Measurements from ENCODE around the gene ZBTB2. TPM values are rescaled to one million over a fixed set of nuclear protein-coding genes. Genes with fewer than 3 reads are reported as not detected.

Gene ZBTB2
- total and polyA plus RNA-seq, 7 experiments from 2014 or later = 13.8 to 26.7 (median 25.5) TPM

DNA sequence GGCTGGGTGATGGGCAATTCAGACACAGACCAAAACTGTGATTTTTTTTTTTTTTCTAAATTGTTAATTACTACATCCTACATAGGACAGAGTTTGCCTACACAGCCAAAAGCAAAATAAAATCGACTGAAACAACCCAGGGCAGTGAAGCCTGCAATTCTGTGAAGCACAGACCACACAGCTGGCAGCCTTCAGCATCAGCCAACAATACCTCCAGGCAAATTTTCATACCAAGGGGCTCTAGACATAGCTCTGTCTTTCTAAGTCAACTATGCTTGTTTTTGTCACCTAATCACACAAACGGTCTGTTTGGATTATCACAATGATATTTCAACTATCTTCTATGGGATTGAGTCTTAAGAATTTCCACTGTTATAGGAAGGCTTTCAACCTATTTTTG, 43.0 kb upstream of the ZBTB2 start:
- Mint-ChIP-seq H3K36me3 (peaks cover 8 to 19% (median 15%) of the 10 kb centered on the region in 5 donors), H3K27me3 (no peaks in the 10 kb centered on the region), H3K27ac (peak overlapping the region in 1 of 9 donors; percentile 28), H3K4me3 (no peak overlapping the region), H3K4me1 (peaks cover 5 to 26% (median 14%) of the 10 kb centered on the region in 7 donors), H3K9me3 (no peaks in the 10 kb centered on the region)
- CTCF ChIA-PET = no interaction called here
- H3K4me1 ChIP-seq (ENCODE audit: control insufficient read depth in 2 of 2, insufficient read depth in 2 of 2, low read length in 2 of 2) = no peaks in the 10 kb centered on the region
- POLR2A ChIA-PET = interaction anchor here (1.2 to 1.3 kb wide), 2 partner anchors 18 to 24 kb away, joined by 3 to 6 read pairs; partner anchors contain the start of gene RMND1
- ATAC-seq (no peak), DNase-seq (no peak)
- peaks cover 3 to 34% (median 8%) of the 10 kb centered on the region in 3 experiments for H3K36me3 ChIP-seq (ENCODE audit: control insufficient read depth in 2 of 3, insufficient read depth in 3 of 3, low read length in 3 of 3)
- intact Hi-C loops (cut with micrococcal nuclease) = no loop called here
- no peaks in the 10 kb centered on the region for H3K27me3 ChIP-seq (ENCODE audit: control insufficient read depth in 2 of 2, insufficient read depth in 2 of 2, low read length in 2 of 2)
- H3K27ac ChIP-seq (ENCODE audit: low read depth, low read length) = no peak overlapping the region
- no peak overlapping the region for H3K4me3 ChIP-seq (ENCODE audit: low read length)
- no peaks in the 10 kb centered on the region for H3K9me3 ChIP-seq (ENCODE audit: control insufficient read depth in 2 of 3, low read length in 3 of 3)

DNA sequence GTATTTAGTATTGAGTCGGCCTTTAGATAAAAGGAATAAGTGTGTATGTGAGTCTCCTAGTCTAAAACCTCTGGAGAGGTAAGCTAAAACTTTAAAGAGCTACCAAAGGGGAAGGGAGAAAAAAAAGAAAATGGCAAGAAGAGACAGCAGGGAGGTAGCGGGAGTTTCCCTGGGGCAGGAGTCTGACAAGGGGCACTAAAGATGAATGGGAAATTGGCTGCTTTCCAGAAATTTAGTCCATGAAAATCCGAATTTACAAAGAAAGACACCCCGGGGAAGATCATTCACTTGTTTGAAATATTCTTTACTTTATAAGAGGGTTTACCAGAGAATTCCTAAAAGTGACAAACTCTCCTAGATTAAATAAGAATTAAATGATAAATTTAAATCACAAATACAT, 41.3 kb upstream of the ZBTB2 start:
- Mint-ChIP-seq H3K4me3 (no peak overlapping the region), H3K27me3 (no peaks in the 10 kb centered on the region), H3K27ac (no peak overlapping the region), H3K4me1 (peaks cover 3 to 15% (median 5%) of the 10 kb centered on the region in 7 donors), H3K9me3 (no peaks in the 10 kb centered on the region), H3K36me3 (peaks cover 8 to 25% (median 16%) of the 10 kb centered on the region in 5 donors)
- intact Hi-C loops (cut with micrococcal nuclease) = no loop called here
- Histone ChIP-seq H3K27me3 (ENCODE audit: control insufficient read depth in 2 of 2, insufficient read depth in 2 of 2, low read length in 2 of 2) (no peaks in the 10 kb centered on the region), H3K4me3 (ENCODE audit: low read length) (no peak overlapping the region), H3K27ac (ENCODE audit: low read depth, low read length) (no peak overlapping the region), H3K4me1 (ENCODE audit: control insufficient read depth in 2 of 2, insufficient read depth in 2 of 2, low read length in 2 of 2) (no peaks in the 10 kb centered on the region), H3K36me3 (ENCODE audit: control insufficient read depth in 2 of 3, insufficient read depth in 3 of 3, low read length in 3 of 3) (peaks cover 3 to 40% (median 8%) of the 10 kb centered on the region in 3 experiments), H3K9me3 (ENCODE audit: control insufficient read depth in 2 of 3, low read length in 3 of 3) (no peaks in the 10 kb centered on the region)
- CTCF ChIA-PET = no interaction called here
- ATAC-seq (no peak), DNase-seq (no peak)
- POLR2A ChIA-PET = interaction anchor here (1.1 kb wide), 1 partner anchor 9 kb away, joined by 4 read pairs; no protein-coding TSS in a partner anchor

DNA sequence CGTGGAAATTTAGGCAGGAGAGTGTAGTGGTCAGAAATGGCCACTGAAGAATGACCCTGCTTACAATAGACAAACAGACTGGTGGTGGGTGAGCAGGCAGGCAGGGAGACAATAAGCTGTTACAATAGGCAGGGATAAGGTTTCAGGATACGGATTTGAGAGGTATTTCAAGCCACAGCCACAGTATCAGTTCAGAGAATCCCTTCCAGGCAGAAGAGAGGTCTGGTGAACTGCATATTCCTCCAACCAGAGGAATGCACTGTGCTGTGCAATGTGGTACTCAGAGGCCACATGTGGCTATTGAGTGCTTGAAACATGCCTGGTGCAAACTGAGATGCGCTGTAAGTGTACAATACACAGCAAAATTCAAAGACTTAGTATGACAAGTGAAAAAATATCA, 40.0 kb upstream of the ZBTB2 start:
- no peak overlapping the region for H3K27ac ChIP-seq (ENCODE audit: low read depth, low read length)
- Mint-ChIP-seq H3K27me3 (no peaks in the 10 kb centered on the region), H3K4me3 (no peak overlapping the region), H3K36me3 (peaks cover 12 to 30% (median 22%) of the 10 kb centered on the region in 5 donors), H3K4me1 (peaks cover 0 to 7% (median 3%) of the 10 kb centered on the region in 7 donors), H3K9me3 (no peaks in the 10 kb centered on the region), H3K27ac (peak overlapping the region in 2 of 9 donors; percentile 1 to 38)
- ChIA-PET POLR2A (no interaction called here), CTCF (no interaction called here)
- H3K4me1 ChIP-seq (ENCODE audit: control insufficient read depth in 2 of 2, insufficient read depth in 2 of 2, low read length in 2 of 2) = no peaks in the 10 kb centered on the region
- DNase-seq (no peak), ATAC-seq (no peak)
- H3K9me3 ChIP-seq (ENCODE audit: control insufficient read depth in 2 of 3, low read length in 3 of 3) = no peaks in the 10 kb centered on the region
- H3K27me3 ChIP-seq (ENCODE audit: control insufficient read depth in 2 of 2, insufficient read depth in 2 of 2, low read length in 2 of 2) = no peaks in the 10 kb centered on the region
- no peak overlapping the region for H3K4me3 ChIP-seq (ENCODE audit: low read length)
- peaks cover 3 to 42% (median 9%) of the 10 kb centered on the region in 3 experiments for H3K36me3 ChIP-seq (ENCODE audit: control insufficient read depth in 2 of 3, insufficient read depth in 3 of 3, low read length in 3 of 3)
- intact Hi-C loops (cut with micrococcal nuclease) = no loop called here

DNA sequence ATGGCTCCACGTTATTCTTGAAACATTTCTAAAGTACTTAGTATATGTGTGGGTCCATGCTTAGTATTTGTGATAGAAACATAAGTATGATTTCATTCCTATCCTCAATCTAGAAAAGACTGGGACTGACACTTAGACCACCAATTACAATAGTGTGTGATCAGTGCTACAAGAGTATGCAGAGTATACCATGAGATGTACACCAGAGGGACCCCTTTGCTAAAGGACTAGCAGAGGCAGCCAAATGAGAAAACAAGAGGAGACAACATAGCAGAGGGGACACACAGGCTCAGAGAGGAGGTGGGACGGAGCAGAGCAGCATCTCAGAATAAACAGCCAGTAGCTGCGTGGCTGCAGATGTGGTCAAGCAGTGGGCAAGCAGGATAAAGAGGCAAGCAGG, 39.5 kb upstream of the ZBTB2 start:
- peaks cover 0 to 5% (median 4%) of the 10 kb centered on the region in 7 donors for H3K4me1 Mint-ChIP-seq
- H3K27ac ChIP-seq (ENCODE audit: low read depth, low read length) = no peak overlapping the region
- H3K36me3 Mint-ChIP-seq = peaks cover 17 to 33% (median 27%) of the 10 kb centered on the region in 5 donors
- CTCF ChIA-PET = no interaction called here
- H3K27ac Mint-ChIP-seq = peak overlapping the region in 2 of 9 donors; percentile 1 to 38
- H3K4me3 Mint-ChIP-seq = no peak overlapping the region
- no peaks in the 10 kb centered on the region for H3K27me3 ChIP-seq (ENCODE audit: control insufficient read depth in 2 of 2, insufficient read depth in 2 of 2, low read length in 2 of 2)
- no peaks in the 10 kb centered on the region for H3K9me3 ChIP-seq (ENCODE audit: control insufficient read depth in 2 of 3, low read length in 3 of 3)
- peaks cover 3 to 44% (median 13%) of the 10 kb centered on the region in 3 experiments for H3K36me3 ChIP-seq (ENCODE audit: control insufficient read depth in 2 of 3, insufficient read depth in 3 of 3, low read length in 3 of 3)
- H3K4me1 ChIP-seq (ENCODE audit: control insufficient read depth in 2 of 2, insufficient read depth in 2 of 2, low read length in 2 of 2) = no peaks in the 10 kb centered on the region
- intact Hi-C loops (cut with micrococcal nuclease) = no loop called here
- DNase-seq (no peak), ATAC-seq (no peak)
- no peaks in the 10 kb centered on the region for H3K27me3 Mint-ChIP-seq
- POLR2A ChIA-PET = interaction anchor here (0.9 kb wide), 1 partner anchor 10 kb away, joined by 5 read pairs; no protein-coding TSS in a partner anchor
- no peaks in the 10 kb centered on the region for H3K9me3 Mint-ChIP-seq
- H3K4me3 ChIP-seq (ENCODE audit: low read length) = no peak overlapping the region

DNA sequence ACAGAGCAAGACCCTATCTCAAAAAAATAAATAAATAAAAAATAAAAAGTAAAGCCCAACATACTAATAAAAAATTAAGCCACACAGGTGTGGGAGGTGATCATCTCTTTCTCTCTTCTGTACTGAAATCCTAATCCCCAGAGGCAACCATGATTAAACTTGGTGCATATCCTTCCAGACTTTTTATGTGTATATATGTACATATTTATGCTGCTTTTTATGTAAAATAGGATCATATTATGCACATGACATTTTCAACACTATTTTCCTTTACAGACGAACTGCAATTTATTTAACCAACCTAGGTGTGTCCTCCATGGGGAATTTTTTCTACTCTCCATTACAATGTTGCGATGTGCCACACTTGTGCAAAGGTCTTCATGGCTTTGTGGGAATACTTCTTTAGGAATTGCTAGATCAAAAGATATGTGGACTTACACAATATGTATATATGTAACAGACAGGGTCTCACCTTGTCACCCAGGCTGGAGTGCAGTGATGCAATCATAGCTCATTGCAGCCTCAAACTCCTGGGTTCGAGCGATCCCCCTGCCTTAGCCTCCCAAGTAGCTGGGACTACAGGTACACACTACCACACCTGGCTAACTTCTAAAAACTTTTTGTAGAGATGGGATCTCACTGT, 36.9 kb upstream of the ZBTB2 start:
- no peaks in the 10 kb centered on the region for H3K27me3 Mint-ChIP-seq
- no peak overlapping the region for H3K27ac Mint-ChIP-seq
- POLR2A ChIA-PET = no interaction called here
- Histone ChIP-seq H3K4me1 (ENCODE audit: control insufficient read depth in 2 of 2, insufficient read depth in 2 of 2, low read length in 2 of 2) (no peaks in the 10 kb centered on the region), H3K27ac (ENCODE audit: low read depth, low read length) (no peak overlapping the region), H3K36me3 (ENCODE audit: control insufficient read depth in 2 of 3, insufficient read depth in 3 of 3, low read length in 3 of 3) (peaks cover 3 to 50% (median 13%) of the 10 kb centered on the region in 3 experiments), H3K4me3 (ENCODE audit: low read length) (no peak overlapping the region), H3K9me3 (ENCODE audit: control insufficient read depth in 2 of 3, low read length in 3 of 3) (no peaks in the 10 kb centered on the region), H3K27me3 (ENCODE audit: control insufficient read depth in 2 of 2, insufficient read depth in 2 of 2, low read length in 2 of 2) (no peaks in the 10 kb centered on the region)
- ATAC-seq (no peak), DNase-seq (no peak)
- no peaks in the 10 kb centered on the region for H3K9me3 Mint-ChIP-seq
- H3K4me3 Mint-ChIP-seq = no peak overlapping the region
- intact Hi-C loops (cut with micrococcal nuclease) = no loop called here
- CTCF ChIA-PET = no interaction called here
- peaks cover 0 to 5% (median 4%) of the 10 kb centered on the region in 7 donors for H3K4me1 Mint-ChIP-seq
- H3K36me3 Mint-ChIP-seq = peaks cover 20 to 44% (median 31%) of the 10 kb centered on the region in 5 donors

DNA sequence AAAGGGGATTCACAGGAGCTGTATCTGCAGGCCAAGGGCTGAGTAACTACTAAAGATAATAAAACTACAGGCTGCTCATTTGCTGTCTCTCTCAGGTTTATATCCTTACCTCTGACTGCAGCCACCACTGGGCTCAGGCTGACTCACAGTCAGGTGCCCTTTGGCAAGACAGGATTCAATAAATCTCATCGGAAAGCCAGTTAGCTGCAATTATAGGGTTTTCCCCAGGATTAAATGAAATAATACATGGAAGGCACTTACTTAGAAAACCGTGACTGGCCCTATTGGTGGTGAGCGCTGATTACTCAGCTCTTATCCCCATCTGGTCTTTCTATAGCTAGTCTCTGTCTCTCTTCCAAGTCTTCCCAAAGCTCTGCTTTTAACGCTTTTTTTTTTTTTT, 34.2 kb upstream of the ZBTB2 start:
- H3K27me3 Mint-ChIP-seq = no peaks in the 10 kb centered on the region
- Histone ChIP-seq H3K27ac (ENCODE audit: low read depth, low read length) (no peak overlapping the region), H3K4me3 (ENCODE audit: low read length) (no peak overlapping the region), H3K4me1 (ENCODE audit: control insufficient read depth in 2 of 2, insufficient read depth in 2 of 2, low read length in 2 of 2) (no peaks in the 10 kb centered on the region), H3K9me3 (ENCODE audit: control insufficient read depth in 2 of 3, low read length in 3 of 3) (no peaks in the 10 kb centered on the region), H3K36me3 (ENCODE audit: control insufficient read depth in 2 of 3, insufficient read depth in 3 of 3, low read length in 3 of 3) (peaks cover 0 to 33% (median 5%) of the 10 kb centered on the region in 3 experiments), H3K27me3 (ENCODE audit: control insufficient read depth in 2 of 2, insufficient read depth in 2 of 2, low read length in 2 of 2) (no peaks in the 10 kb centered on the region)
- no peaks in the 10 kb centered on the region for H3K9me3 Mint-ChIP-seq
- ATAC-seq = no peak
- ChIA-PET POLR2A (interaction anchor here (0.9 kb wide), 1 partner anchor 9 kb away, joined by 3 read pairs; no protein-coding TSS in a partner anchor), CTCF (interaction anchor here (0.7 kb wide), 1 partner anchor 35 kb away, joined by 4 read pairs; no protein-coding TSS in a partner anchor)
- intact Hi-C loops (cut with micrococcal nuclease) = no loop called here
- peaks cover 0 to 3% (median 0%) of the 10 kb centered on the region in 7 donors for H3K4me1 Mint-ChIP-seq
- H3K4me3 Mint-ChIP-seq = no peak overlapping the region
- peaks cover 8 to 40% (median 22%) of the 10 kb centered on the region in 5 donors for H3K36me3 Mint-ChIP-seq
- H3K27ac Mint-ChIP-seq = peak overlapping the region in 1 of 9 donors; percentile 58
- no peak for DNase-seq

DNA sequence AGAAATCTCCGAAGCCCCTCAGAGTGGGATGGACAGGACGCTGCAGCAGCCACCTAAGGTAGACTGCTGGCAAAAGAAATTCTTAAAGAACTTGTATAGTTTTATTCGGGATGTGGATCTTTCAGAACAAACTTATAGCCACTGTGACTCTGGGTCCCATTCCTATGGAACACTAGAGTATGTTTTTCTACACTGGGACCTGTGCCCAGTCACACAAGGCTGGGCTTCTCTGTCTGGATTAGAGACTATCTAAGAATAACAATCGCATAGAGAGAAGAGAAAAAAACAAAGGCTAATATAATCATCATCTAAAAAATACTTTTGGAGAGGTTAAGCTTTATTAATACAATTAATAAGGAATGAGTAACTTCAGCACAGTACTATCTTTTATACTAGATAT, 31.6 kb upstream of the ZBTB2 start:
- no peaks in the 10 kb centered on the region for H3K4me1 ChIP-seq (ENCODE audit: control insufficient read depth in 2 of 2, insufficient read depth in 2 of 2, low read length in 2 of 2)
- no peak for DNase-seq
- H3K9me3 ChIP-seq (ENCODE audit: control insufficient read depth in 2 of 3, low read length in 3 of 3) = no peaks in the 10 kb centered on the region
- H3K4me1 Mint-ChIP-seq = peaks cover 0 to 3% (median 0%) of the 10 kb centered on the region in 7 donors
- no peak overlapping the region for H3K27ac Mint-ChIP-seq
- no peaks in the 10 kb centered on the region for H3K27me3 ChIP-seq (ENCODE audit: control insufficient read depth in 2 of 2, insufficient read depth in 2 of 2, low read length in 2 of 2)
- no peak overlapping the region for H3K27ac ChIP-seq (ENCODE audit: low read depth, low read length)
- no peaks in the 10 kb centered on the region for H3K27me3 Mint-ChIP-seq
- intact Hi-C loops (cut with micrococcal nuclease) = no loop called here
- CTCF ChIA-PET = no interaction called here
- H3K9me3 Mint-ChIP-seq = no peaks in the 10 kb centered on the region
- H3K4me3 Mint-ChIP-seq = no peak overlapping the region
- POLR2A ChIA-PET = no interaction called here
- H3K36me3 ChIP-seq (ENCODE audit: control insufficient read depth in 2 of 3, insufficient read depth in 3 of 3, low read length in 3 of 3) = peaks cover 0 to 28% (median 5%) of the 10 kb centered on the region in 3 experiments
- ATAC-seq = no peak
- H3K4me3 ChIP-seq (ENCODE audit: low read length) = no peak overlapping the region
- H3K36me3 Mint-ChIP-seq = peaks cover 5 to 35% (median 18%) of the 10 kb centered on the region in 5 donors
